Astrocyte (in vitro differentiated cells and primary cell): ENCODE results near the gene SUGCT. TPM values are rescaled to one million over a fixed set of nuclear protein-coding genes. Genes with fewer than 3 reads are reported as not detected.

ENCODE experiments used
- DNase-seq: peaks from one replicate; pipeline ENCODE4 v3.0.0-alpha.2; 2010; ENCODE audit warnings: low read depth
- FAIRE-seq: peaks from 2 replicates; lab custom pipeline; 2011; peaks lifted over from hg19 to GRCh38; lab: Jason Lieb, UNC
- H2AFZ ChIP-seq: 2 replicates; pipeline ENCODE4 v1.6.0; 2012; ENCODE audit warnings: low read depth, low read length, inconsistent platforms
- H3K27ac ChIP-seq: 2 replicates; pipeline ENCODE4 v1.5.1; 2011; ENCODE audit warnings: low read depth, low read length, inconsistent platforms
- H3K27me3 ChIP-seq: 2 replicates; pipeline ENCODE4 v1.6.0; 2011; ENCODE audit warnings: low read length, inconsistent platforms; ENCODE audit not compliant: insufficient read depth
- H3K36me3 ChIP-seq: 2 replicates; pipeline ENCODE4 v1.5.1; 2011; ENCODE audit warnings: low read length, inconsistent platforms; ENCODE audit not compliant: insufficient read depth
- H3K4me1 ChIP-seq: 2 replicates; pipeline ENCODE4 v1.5.1; 2011; ENCODE audit warnings: low read length, inconsistent platforms; ENCODE audit not compliant: insufficient read depth
- H3K4me2 ChIP-seq: 2 replicates; pipeline ENCODE4 v1.6.0; 2012; ENCODE audit warnings: low read length, inconsistent platforms
- H3K4me3 ChIP-seq: 2 replicates; pipeline ENCODE4 v1.5.1; 2011; ENCODE audit warnings: low read depth, mild to moderate bottlenecking, low read length, inconsistent platforms; ENCODE audit not compliant: insufficient read depth
- H3K79me2 ChIP-seq: 2 replicates; pipeline ENCODE4 v1.6.0; 2012; ENCODE audit warnings: mild to moderate bottlenecking, low read length, inconsistent platforms; ENCODE audit not compliant: insufficient read depth
- H3K9ac ChIP-seq: 2 replicates; pipeline ENCODE4 v1.6.0; 2012; ENCODE audit warnings: mild to moderate bottlenecking, low read length, inconsistent platforms
- H3K9me3 ChIP-seq: 2 replicates; pipeline ENCODE4 v1.5.1; 2012; ENCODE audit warnings: low read depth, mild to moderate bottlenecking, low read length, inconsistent platforms; ENCODE audit not compliant: insufficient read depth
- H4K20me1 ChIP-seq: 2 replicates; pipeline ENCODE4 v1.6.0; 2012; ENCODE audit warnings: low read length, inconsistent platforms; ENCODE audit not compliant: insufficient read depth
- H3K27ac Mint-ChIP-seq: one replicate; pipeline ENCODE4 v1.8.0; 2021; ENCODE audit warnings: mild to moderate bottlenecking, mixed read lengths; ENCODE audit not compliant: unreplicated experiment
- H3K27me3 Mint-ChIP-seq: one replicate; pipeline ENCODE4 v1.8.0; 2021; ENCODE audit warnings: low read depth, mixed read lengths; ENCODE audit not compliant: unreplicated experiment
- H3K36me3 Mint-ChIP-seq: one replicate; pipeline ENCODE4 v1.8.0; 2021; ENCODE audit warnings: low read depth, mixed read lengths; ENCODE audit not compliant: unreplicated experiment
- H3K4me1 Mint-ChIP-seq: one replicate; pipeline ENCODE4 v1.8.0; 2021; ENCODE audit warnings: low read depth, mixed read lengths; ENCODE audit not compliant: unreplicated experiment
- H3K4me3 Mint-ChIP-seq: one replicate; pipeline ENCODE4 v1.8.0; 2021; ENCODE audit warnings: mild to moderate bottlenecking, moderate library complexity, mixed read lengths; ENCODE audit not compliant: unreplicated experiment
- H3K9me3 Mint-ChIP-seq: one replicate; pipeline ENCODE4 v1.8.0; 2021; ENCODE audit warnings: mild to moderate bottlenecking, mixed read lengths; ENCODE audit not compliant: unreplicated experiment
- CTCF ChIP-seq: IDR thresholded peaks from 2 replicates; pipeline ENCODE4 v1.5.1; 2011; ENCODE audit warnings: low read depth, mild to moderate bottlenecking, inconsistent platforms, low read length, moderate library complexity; ENCODE audit not compliant: insufficient read depth
- EZH2 ChIP-seq: IDR thresholded peaks from 2 replicates; pipeline ENCODE4 v1.6.1; 2012; ENCODE audit warnings: mild to moderate bottlenecking, low read length, inconsistent platforms; ENCODE audit not compliant: insufficient read depth
- total RNA-seq: library from RNA; stranded (reverse); gene quantifications from 2 replicates; pipeline ENCODE4 v1.2.1, GENCODE V29; 2021

Gene SUGCT
- total RNA-seq, 1 donor from 2014 or later: 15.5 TPM

- Mint-ChIP-seq H3K27ac (peak overlapping the region; percentile 99), H3K4me3 (no peak overlapping the region), H3K4me1 (peaks cover 46% of the 10 kb centered on the region), H3K9me3 (no peaks in the 10 kb centered on the region), H3K36me3 (peaks cover 6% of the 10 kb centered on the region), H3K27me3 (no peaks in the 10 kb centered on the region)
- Histone ChIP-seq H3K36me3 (no peaks in the 10 kb centered on the region), H3K9me3 (no peaks in the 10 kb centered on the region), H4K20me1 (no peaks in the 10 kb centered on the region), H3K4me2 (peak overlapping the region; percentile 7), H3K4me3 (no peak overlapping the region), H2AFZ (no peak overlapping the region), H3K27me3 (no peaks in the 10 kb centered on the region), H3K79me2 (no peaks in the 10 kb centered on the region), H3K9ac (peak overlapping the region; percentile 49), H3K4me1 (peaks cover 33% of the 10 kb centered on the region), H3K27ac (peak overlapping the region; percentile 81)
- FAIRE-seq (peak; percentile 96), DNase-seq (peak; percentile 87)
- no peak for TF ChIP-seq EZH2
- TF ChIP-seq CTCF: no peak
Observed at GRCh38 chr7:40219917-40220316, 85.1 kb downstream of the SUGCT start.

GRCh38 chr7:40220421-40220911, 85.7 kb downstream of the SUGCT start:
- H3K79me2 ChIP-seq: no peaks in the 10 kb centered on the region
- no peaks in the 10 kb centered on the region for H3K27me3 ChIP-seq
- peak; percentile 23 for FAIRE-seq
- H3K36me3 Mint-ChIP-seq: peaks cover 6% of the 10 kb centered on the region
- H2AFZ ChIP-seq: no peak overlapping the region
- peak overlapping the region; percentile 7 for H3K4me2 ChIP-seq
- no peaks in the 10 kb centered on the region for H3K9me3 Mint-ChIP-seq
- H3K9ac ChIP-seq: peak overlapping the region; percentile 49
- peak overlapping the region; percentile 99 for H3K27ac Mint-ChIP-seq
- no peaks in the 10 kb centered on the region for H3K36me3 ChIP-seq
- no peaks in the 10 kb centered on the region for H4K20me1 ChIP-seq
- no peak overlapping the region for H3K4me3 Mint-ChIP-seq
- peak; percentile 62 for DNase-seq
- H3K4me3 ChIP-seq: no peak overlapping the region
- no peaks in the 10 kb centered on the region for H3K9me3 ChIP-seq
- TF ChIP-seq CTCF: no peak
- no peaks in the 10 kb centered on the region for H3K27me3 Mint-ChIP-seq
- H3K27ac ChIP-seq: peak overlapping the region; percentile 81
- peaks cover 46% of the 10 kb centered on the region for H3K4me1 Mint-ChIP-seq
- peaks cover 33% of the 10 kb centered on the region for H3K4me1 ChIP-seq

GRCh38 chr7:40221836-40222235, 87.0 kb downstream of the SUGCT start:
- H2AFZ ChIP-seq: peak overlapping the region; percentile 1
- no peaks in the 10 kb centered on the region for H4K20me1 ChIP-seq
- H3K36me3 ChIP-seq: no peaks in the 10 kb centered on the region
- H3K4me1 ChIP-seq: peaks cover 33% of the 10 kb centered on the region
- peak; percentile 99 for DNase-seq
- H3K4me3 Mint-ChIP-seq: peak overlapping the region; percentile 10
- H3K27me3 Mint-ChIP-seq: no peaks in the 10 kb centered on the region
- no peaks in the 10 kb centered on the region for H3K9me3 Mint-ChIP-seq
- peak overlapping the region; percentile 100 for H3K27ac Mint-ChIP-seq
- peak; percentile 93 for FAIRE-seq
- peak overlapping the region; percentile 81 for H3K27ac ChIP-seq
- no peaks in the 10 kb centered on the region for H3K27me3 ChIP-seq
- H3K9me3 ChIP-seq: no peaks in the 10 kb centered on the region
- peaks cover 6% of the 10 kb centered on the region for H3K36me3 Mint-ChIP-seq
- no peak overlapping the region for H3K4me3 ChIP-seq
- H3K79me2 ChIP-seq: no peaks in the 10 kb centered on the region
- peak overlapping the region; percentile 51 for H3K4me2 ChIP-seq
- H3K4me1 Mint-ChIP-seq: peaks cover 50% of the 10 kb centered on the region
- H3K9ac ChIP-seq: peak overlapping the region; percentile 60
- TF ChIP-seq EZH2 (no peak), CTCF (no peak)
